Left lung (tissue), 10 donors: Measurements from ENCODE around the gene CEBPB. TPM values are rescaled to one million over a fixed set of nuclear protein-coding genes. Genes with fewer than 3 reads are reported as not detected.

Source experiments
- ATAC-seq: fragments of 200-7000 bp; cut with Tn5 transposase; one replicate; pipeline ENCODE4 v1.9.1; 2020; ENCODE audit warnings: moderate library complexity
- DNase-seq, 4 donors: peaks; one replicate each; pipeline ENCODE4 v3.0.0-alpha.2; 2013 to 2020
- H3K27ac ChIP-seq, 2 donors: fragments of 200-600 bp; sonication (generic) in 1 of 2; one replicate each; pipeline versions ENCODE4 v1.5.0 to v1.8.0; 2020 to 2021
- H3K27me3 ChIP-seq, 2 donors: fragments of 200-600 bp; sonication (generic) in 1 of 2; one replicate each; pipeline versions ENCODE4 v1.5.0 to v1.8.0; 2020 to 2021
- H3K36me3 ChIP-seq, 2 donors: fragments of 200-600 bp; sonication (generic) in 1 of 2; one replicate each; pipeline versions ENCODE4 v1.5.0 to v1.8.0; 2020 to 2021
- H3K4me1 ChIP-seq, 2 donors: fragments of 200-600 bp; one replicate each; pipeline ENCODE4 v1.8.0; 2021
- H3K4me3 ChIP-seq, 2 donors: fragments of 200-600 bp; sonication (generic) in 1 of 2; one replicate each; pipeline versions ENCODE4 v1.5.0 to v1.8.0; 2020 to 2021; ENCODE audit warnings: mild to moderate bottlenecking in 1 of 2
- H3K9me3 ChIP-seq, 2 donors: fragments of 200-600 bp; sonication (generic) in 1 of 2; one replicate each; pipeline versions ENCODE4 v1.5.0 to v1.8.0; 2020 to 2021
- intact Hi-C, 2 donors: fragments of 100-400 bp; cut with DNase I; formaldehyde crosslinking; loops; one replicate each; pipeline versions ENCODE4 v1.11.2 to v1.14.2; 2022
- polyA plus RNA-seq, 6 donors: library from polyadenylated mRNA; unstranded; fragments of 120-200 nt; gene quantifications; one replicate each; pipeline ENCODE4 v1.2.1, GENCODE V29; 2013; ENCODE audit not compliant: insufficient read length in 6 of 6
- total RNA-seq, 2 donors: library from RNA; stranded (reverse); fragmentation: NEBNext Ultra II Directional; extraction: Animal tissue kit (Norgen Biotek cat#: 25700); gene quantifications; one replicate each; pipeline ENCODE4 v1.2.1, GENCODE V29; 2021
- TF ChIP-seq, protein P1 (sequence below), 2 donors: fragments of 200-600 bp; sonication (generic) in 1 of 2; IDR thresholded peaks; one replicate each; pipeline versions ENCODE4 v1.5.0 to v1.8.0; 2021; ENCODE audit warnings: antibody characterized with exemption in 2 of 2
- donor health status: DM: no; HTN: yes; CAD: no.
- donor health status: DM: no; HTN: no; CAD: no.

CEBPB gene
- total and polyA plus RNA-seq, 8 donors, result 23.0 to 266 (median 45.5) TPM

DNA sequence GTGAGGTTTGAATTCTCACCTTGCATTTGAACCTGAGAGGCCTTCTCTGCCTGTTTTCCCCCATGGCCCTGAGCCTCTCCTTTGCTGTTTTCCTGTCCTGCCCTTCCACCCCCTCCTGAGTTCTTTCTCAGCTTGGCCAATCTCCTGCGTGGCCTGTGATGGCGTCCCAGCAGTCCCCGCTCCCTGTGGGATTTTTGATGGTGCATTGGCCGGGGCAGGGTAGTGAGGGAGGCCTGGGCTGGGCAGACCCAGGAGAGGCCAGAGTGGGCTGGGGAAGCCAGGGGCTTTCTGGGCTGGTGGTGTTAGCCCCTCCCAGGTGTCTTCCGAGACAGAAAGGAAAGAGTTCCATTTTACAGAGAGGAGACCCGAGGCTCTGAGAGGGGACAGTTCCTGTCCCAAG, 6.3 kb downstream of the CEBPB start:
- no peaks in the 10 kb centered on the region for H3K9me3 ChIP-seq
- no peaks in the 10 kb centered on the region for H3K27me3 ChIP-seq
- TF ChIP-seq, protein P1, sequence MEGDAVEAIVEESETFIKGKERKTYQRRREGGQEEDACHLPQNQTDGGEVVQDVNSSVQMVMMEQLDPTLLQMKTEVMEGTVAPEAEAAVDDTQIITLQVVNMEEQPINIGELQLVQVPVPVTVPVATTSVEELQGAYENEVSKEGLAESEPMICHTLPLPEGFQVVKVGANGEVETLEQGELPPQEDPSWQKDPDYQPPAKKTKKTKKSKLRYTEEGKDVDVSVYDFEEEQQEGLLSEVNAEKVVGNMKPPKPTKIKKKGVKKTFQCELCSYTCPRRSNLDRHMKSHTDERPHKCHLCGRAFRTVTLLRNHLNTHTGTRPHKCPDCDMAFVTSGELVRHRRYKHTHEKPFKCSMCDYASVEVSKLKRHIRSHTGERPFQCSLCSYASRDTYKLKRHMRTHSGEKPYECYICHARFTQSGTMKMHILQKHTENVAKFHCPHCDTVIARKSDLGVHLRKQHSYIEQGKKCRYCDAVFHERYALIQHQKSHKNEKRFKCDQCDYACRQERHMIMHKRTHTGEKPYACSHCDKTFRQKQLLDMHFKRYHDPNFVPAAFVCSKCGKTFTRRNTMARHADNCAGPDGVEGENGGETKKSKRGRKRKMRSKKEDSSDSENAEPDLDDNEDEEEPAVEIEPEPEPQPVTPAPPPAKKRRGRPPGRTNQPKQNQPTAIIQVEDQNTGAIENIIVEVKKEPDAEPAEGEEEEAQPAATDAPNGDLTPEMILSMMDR (IDR thresholded peaks at IDR 0.05), result no peak
- H3K36me3 ChIP-seq, result peaks cover 0 to 42% of the 10 kb centered on the region in 2 donors
- peak overlapping the region in 1 of 2 donors; percentile 99 for H3K27ac ChIP-seq
- intact Hi-C loops, result no loop called here
- no peak for ATAC-seq
- H3K4me1 ChIP-seq, result peaks cover 11 to 49% of the 10 kb centered on the region in 2 donors
- H3K4me3 ChIP-seq, result no peak overlapping the region
- no peak for DNase-seq

DNA sequence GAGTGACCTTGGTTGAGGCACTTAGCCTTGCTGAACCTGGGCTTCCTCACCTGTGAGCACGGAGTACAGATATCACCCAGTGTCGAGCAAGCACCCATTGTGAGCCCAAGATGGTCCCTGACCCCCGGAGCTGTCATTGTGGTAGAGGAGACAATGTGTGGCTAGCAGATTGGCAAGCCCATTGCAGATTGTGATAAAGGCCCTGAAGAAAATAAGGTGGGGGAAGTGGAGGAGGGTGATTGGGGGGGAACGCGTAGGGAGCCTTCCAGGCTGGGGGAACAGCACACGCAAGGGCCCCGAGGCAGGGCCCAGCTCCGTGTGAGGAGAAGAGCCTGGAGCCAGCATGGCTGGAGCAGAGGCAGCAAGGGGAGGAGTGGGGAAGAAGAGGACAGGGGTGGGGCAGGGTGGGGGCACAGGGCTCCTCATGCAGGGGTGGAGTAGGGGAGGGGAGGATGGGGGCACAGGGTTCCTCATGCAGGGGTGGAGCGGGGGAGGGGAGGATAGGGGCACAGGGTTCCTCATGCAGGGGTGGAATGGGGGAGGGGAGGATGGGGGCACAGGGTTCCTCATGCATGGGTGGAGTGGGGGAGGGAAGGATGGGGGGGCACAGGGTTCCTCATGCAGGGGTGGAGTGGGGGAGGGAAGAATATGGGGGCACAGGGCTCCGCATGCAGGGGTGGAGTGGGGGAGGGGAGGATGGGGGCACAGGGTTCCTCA, 7.0 kb downstream of the CEBPB start:
- DNase-seq (no peak), ATAC-seq (no peak)
- no peaks in the 10 kb centered on the region for H3K27me3 ChIP-seq
- H3K4me3 ChIP-seq, result no peak overlapping the region
- TF ChIP-seq, protein P1 (IDR thresholded peaks at IDR 0.05), result no peak
- H3K9me3 ChIP-seq, result no peaks in the 10 kb centered on the region
- peaks cover 11 to 49% of the 10 kb centered on the region in 2 donors for H3K4me1 ChIP-seq
- H3K36me3 ChIP-seq, result peaks cover 0 to 38% of the 10 kb centered on the region in 2 donors
- intact Hi-C loops, result no loop called here
- H3K27ac ChIP-seq, result peak overlapping the region in 1 of 2 donors; percentile 99

DNA sequence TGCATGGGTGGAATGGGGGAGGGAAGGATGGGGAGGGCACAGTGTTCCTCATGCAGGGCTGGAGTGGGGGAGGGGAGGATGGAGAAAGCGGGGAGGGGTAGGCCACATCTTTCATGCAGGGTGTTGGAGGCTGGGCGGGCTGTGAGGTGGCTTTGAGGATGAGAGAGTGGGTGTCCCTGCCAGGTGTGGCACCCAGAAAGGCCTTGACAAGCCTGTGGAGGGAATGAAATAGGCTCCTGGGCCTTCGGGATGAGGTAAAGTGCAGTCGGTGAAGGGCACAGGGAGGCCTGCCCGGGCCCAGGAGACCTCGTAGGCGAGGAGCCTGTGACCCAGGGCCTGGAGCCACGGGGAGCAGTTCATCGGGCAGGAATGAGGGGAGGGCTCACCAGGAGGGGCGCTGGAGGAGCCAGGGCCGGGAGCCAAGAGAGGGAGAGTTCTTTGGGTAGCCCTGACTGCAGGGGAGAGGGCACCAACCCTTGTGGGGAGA, 7.6 kb downstream of the CEBPB start:
- H3K9me3 ChIP-seq, result peaks cover 0 to 2% of the 10 kb centered on the region in 2 donors
- H3K4me1 ChIP-seq, result peaks cover 11 to 44% of the 10 kb centered on the region in 2 donors
- ATAC-seq (no peak), DNase-seq (no peak)
- H3K4me3 ChIP-seq, result no peak overlapping the region
- no peaks in the 10 kb centered on the region for H3K27me3 ChIP-seq
- intact Hi-C loops, result no loop called here
- peak overlapping the region in 1 of 2 donors; percentile 37 for H3K27ac ChIP-seq
- TF ChIP-seq, protein P1 (IDR thresholded peaks at IDR 0.05), result no peak
- peaks cover 0 to 32% of the 10 kb centered on the region in 2 donors for H3K36me3 ChIP-seq

DNA sequence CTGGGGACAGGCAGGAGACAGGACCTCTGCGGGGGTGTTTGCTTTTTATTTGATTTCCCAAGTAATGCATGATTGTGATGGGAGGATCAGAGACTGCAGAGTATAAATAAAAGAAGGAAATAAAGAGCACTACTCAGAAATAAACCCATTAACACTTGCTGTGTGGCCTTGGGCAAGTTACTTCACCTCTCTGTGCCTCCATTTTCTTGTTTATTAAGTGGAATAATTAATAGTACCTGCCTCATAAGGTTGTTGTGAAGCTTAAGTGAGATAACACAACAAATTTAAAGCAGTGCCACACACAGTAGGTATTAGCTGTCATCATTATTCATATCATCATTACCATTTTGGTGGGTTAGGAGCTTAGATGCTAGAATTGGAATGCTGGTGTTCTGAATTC, 8.1 kb downstream of the CEBPB start:
- Histone ChIP-seq H3K27me3 (no peaks in the 10 kb centered on the region), H3K36me3 (peaks cover 0 to 27% of the 10 kb centered on the region in 2 donors), H3K4me1 (peaks cover 7 to 39% of the 10 kb centered on the region in 2 donors), H3K4me3 (no peak overlapping the region), H3K9me3 (peaks cover 0 to 3% of the 10 kb centered on the region in 2 donors), H3K27ac (peak overlapping the region in 1 of 2 donors; percentile 37)
- intact Hi-C loops, result no loop called here
- TF ChIP-seq, protein P1 (IDR thresholded peaks at IDR 0.05), result no peak
- DNase-seq (no peak), ATAC-seq (no peak)

DNA sequence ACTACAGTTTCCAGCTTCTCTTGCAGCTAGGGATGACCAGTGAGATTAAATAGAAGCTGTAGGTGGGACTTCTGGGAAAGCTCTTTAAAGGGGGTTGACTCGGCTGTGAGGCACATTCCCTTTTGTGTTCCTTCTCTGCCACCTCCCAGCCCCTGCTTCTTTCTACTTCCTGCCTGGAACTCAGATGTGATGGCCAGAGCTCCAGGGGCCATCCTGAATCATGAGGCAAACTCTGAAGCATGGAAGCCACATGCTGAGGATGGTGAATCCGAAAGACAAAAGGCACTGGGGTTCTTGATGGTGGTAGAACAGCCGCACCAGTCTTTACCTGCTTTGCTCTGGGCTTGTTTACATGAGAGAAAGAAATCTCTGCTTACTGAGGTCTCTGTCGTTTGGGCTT, 9.1 kb downstream of the CEBPB start:
- no peaks in the 10 kb centered on the region for H3K27me3 ChIP-seq
- TF ChIP-seq, protein P1 (IDR thresholded peaks at IDR 0.05), result no peak
- H3K4me1 ChIP-seq, result peaks cover 0 to 34% of the 10 kb centered on the region in 2 donors
- peak overlapping the region in 1 of 2 donors; percentile 45 for H3K27ac ChIP-seq
- no peak overlapping the region for H3K4me3 ChIP-seq
- DNase-seq, result no peak
- intact Hi-C loops, result no loop called here
- peaks cover 0 to 18% of the 10 kb centered on the region in 2 donors for H3K36me3 ChIP-seq
- no peak for ATAC-seq
- peaks cover 0 to 4% of the 10 kb centered on the region in 2 donors for H3K9me3 ChIP-seq
